ENCODE data around the gene P4HB.

Gene P4HB

DNA sequence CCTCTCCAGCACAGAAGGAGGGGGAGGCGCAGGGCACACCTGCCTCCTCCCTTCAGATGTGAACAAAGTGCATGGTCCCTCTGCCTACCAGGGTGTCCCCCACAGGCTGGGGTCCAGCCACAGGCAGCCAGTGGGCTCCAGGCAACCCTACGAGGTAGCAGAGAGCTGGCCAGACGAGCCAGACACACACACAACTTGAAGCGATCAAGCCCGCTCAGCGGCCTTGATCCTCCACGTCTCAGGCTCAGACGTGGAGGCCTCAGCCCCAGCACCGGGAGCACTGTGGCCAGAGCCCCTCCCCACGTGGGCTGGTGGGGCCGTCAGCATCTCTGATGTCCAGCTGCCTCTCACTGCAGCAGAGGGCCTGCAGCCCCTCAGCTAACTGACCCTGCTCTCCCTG is 35.7 kb downstream of the P4HB start:
- no peak for DNase-seq

DNA sequence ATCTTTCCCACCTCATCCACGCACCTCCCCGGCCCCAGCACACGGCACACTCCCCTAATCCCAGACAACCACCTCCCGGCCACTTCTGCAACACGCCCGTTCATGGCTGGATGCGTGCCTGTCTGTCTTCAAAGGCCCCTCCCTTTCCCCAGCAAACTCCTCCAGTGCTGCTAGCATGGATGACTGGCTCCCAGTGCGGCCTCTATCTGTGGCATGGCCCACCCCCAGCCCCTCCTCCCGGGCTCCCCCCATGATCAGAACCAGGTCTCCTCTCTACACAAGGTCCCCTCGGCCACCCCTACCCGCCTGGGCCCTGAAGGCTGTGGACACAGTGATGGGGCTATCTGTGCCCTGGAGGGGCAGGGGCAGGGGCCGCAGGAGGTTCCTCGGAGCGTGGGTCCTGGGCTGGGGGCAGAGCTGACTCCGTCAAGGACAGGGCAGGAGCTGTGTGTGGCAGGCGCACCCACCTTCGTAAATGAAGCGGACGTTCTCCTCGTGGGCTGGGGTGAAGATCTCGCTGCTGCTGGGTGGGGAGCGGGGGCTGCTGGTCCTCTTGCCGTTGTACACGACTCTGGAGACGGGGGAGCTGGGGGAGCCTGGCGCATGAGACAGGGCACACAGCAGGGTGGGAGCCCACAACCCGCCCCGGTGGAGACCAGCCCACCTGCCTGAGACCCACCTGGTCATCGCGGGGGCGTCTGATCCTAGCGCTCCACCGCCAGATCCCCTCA is 36.4 kb downstream of the P4HB start:
- no peak for DNase-seq

DNA sequence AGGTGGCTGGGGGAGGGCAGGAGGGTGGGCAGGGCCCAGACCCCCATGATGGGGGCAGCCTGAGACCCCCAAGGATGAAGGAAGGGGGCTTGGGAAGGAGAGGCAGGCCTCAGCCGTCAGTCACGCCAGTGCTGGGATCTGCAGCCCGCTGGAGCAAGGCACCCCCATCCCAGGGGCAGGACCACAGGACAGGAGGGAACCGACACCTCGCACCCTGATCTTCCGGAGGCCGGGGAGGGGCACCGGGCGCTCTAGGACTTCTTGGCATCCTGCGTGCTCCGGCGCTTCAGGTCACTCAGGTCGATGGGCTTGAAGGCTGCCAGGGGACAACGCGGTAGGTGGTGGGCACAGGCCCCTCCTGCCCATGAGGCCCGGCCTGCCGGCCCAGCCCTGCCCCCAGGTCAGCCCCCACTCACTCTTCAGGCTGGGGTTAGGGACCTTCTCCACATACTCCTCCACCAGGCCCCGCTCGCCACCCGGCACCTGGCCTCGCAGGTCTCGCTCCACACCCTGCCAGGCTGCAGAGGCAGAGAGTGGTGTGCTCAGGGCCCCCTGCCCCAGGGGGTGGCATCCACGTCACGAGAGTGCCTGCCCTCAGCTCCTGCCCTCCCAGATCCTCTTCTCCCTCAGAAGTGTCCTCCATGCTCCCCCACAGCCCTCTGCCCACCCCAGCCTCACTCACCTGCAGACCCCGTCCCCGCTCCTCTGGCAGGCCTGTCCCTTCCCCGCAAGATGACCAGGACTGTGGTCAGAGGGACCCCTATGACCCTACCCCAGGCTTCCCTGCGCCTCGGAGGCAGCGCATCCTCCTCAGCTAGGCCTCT is 37.1 kb downstream of the P4HB start:
- DNase-seq: no peak

DNA sequence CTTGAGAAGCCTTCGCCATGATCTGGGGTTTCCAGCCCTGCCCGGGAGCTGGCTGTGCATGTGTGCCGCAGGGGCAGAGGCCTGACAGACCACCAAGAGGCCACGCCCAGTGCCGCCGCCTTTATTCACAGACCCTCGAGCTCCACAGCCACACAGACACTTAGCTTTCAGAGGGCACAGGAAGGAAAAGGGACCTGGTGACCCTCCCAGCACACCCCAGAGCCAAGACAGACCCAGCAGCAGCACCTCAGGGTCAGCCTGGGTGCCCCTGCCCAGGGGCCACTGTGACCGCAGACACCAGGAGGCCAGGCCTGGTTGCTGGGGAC is 38.1 kb downstream of the P4HB start:
- DNase-seq: no peak

DNA sequence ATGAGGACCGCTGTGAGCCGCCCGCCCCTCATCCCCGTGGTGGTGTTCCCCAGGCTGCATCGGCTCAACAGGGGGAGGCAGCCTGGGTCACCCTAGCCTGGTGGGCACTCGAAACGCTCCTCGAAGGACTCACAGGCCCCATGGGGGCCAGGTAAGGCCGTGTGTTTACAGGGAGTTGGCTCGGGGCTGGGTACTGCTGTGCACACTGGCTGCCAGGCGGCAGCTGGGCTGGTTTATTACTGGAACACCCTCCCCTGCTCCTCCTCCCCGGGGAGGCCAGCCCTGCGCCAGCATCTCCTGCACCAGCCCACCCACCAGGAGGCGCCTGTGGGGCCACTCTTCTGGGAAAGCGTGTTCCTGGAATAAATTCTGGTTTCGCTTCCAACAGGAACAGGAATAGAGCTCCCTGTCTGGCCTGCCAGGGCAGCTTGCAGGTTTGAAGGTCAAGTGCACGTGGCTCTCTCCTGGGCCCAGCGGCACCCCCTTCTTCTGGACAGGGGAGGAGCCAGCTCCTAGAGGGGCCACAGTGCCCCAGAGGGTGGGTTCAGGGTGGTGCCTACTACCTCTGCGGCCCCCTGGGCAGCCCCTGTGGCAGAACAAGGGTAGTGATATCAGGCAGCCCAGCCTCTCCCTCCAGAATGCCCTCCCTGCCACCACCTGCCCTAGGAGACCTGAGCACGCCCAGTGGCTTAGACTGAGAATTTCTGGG is 38.6 kb downstream of the P4HB start:
- DNase-seq: no peak

DNA sequence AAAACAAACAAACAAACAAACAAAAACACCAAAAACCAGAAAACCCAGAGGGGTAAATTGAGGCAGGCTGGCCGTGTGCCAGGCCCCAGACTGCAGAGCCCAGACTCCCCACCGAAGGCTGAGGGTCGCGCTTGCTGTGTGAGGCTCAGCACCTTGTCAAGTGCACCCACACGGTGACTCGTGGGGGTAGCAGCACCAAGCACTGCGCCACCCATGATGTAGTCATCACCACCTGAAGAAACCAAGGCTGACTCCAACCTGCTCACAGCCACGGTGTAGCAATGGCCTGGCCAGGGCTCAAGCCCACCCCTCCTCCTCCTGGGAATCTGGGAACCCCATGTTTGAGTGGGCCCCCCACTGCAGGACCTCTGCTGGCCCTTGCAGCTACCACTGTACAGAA is 39.2 kb downstream of the P4HB start:
- no peak for DNase-seq

DNA sequence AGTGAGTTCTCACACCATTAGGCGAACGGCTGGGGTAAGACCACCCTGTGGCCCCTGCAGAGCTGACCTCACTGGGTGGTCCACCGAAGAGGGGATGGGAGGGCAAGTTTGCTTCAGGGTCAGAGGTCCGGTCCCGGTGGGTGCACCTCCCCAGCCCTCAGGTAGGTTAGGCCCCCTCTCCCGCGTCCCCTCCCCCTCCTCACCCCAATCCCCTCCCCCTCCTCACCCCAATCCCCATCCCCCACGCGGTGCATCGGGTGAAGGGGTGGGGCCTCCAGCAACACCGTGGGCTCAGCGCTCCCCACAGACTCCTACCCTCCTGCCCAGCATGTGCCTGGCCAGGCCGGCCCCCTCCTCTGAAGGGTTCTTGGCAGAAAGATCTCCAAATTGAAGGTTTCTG is 40.6 kb downstream of the P4HB start:
- no peak for DNase-seq

DNA sequence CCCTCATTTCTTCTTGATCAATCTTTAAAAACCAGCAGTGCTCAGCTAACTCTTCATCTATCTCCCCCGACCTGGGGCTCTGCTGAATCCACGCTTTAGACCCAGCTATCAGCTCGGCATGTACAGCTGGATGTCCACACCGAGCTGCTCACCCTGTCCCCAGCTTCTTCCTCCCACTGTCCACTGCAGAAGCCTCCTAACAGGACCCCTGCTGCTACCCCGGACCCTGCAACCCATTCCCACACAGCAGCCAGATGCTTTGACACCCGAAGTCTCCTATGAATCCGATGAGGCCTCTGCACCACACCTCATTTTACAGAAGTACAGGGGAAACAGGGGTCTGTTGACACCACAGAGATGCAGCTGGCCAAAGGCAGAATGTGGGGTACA is 42.6 kb downstream of the P4HB start:
- DNase-seq: no peak

DNA sequence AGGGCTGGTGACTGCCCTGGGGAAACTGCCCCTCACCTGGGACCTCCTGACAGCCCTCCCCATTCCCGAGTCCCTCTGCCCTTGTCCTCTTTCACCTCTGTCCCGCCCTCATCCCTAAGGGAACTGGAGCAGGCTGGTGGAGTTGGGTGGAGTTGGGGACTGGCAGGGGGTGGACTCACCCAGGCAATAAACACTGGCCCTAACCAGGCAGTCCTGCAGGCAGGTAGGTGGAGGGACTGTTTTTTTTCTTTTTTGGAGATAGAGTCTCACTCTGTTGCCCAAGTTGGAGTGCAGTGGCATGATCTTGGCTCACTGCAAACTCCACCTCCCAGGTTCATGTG is 44.7 kb downstream of the P4HB start:
- no peak for DNase-seq

DNA sequence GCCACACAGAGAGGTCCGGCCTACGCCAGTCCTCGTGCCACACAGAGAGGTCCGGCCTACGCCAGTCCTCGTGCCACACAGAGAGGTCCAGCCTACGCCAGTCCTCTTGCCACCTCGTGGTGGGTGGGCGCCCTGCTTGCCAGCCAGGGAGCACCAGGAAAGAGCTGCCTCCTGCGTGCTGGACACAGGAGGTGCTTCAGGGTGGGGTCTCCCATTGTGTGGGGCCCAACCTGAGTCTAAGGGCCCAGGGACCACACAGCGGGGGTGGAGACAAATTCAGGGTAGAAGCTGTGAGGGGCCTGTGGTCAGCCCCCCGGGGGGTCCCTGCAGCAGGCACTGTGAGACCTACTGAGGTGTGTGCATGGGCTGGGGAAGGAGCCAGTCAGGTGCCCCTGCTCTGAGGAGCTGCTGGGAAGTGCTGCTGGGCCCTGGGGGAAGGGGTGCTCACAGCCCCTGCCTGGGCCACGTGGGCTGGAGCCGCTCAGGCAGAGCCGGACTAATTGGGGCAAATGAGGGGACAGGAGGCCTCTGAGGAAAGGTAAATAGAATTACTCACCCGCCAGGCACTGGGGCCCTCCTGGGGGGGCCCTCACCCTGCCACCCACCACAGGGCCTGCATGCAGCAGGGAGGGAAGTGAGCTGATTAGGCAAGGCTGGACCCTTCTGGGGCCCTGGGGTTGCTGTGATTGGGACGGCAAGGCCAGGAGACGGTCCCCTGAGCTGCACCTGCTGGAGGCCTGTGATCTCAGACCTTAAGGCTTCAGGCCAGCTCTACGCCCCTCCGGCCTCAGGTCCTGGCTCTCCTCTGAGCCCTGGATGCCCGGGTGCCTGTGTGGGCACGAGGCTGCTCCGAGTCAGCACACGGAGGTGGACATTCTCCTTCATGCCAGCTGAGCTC is 45.3 kb downstream of the P4HB start:
- DNase-seq: no peak

DNA sequence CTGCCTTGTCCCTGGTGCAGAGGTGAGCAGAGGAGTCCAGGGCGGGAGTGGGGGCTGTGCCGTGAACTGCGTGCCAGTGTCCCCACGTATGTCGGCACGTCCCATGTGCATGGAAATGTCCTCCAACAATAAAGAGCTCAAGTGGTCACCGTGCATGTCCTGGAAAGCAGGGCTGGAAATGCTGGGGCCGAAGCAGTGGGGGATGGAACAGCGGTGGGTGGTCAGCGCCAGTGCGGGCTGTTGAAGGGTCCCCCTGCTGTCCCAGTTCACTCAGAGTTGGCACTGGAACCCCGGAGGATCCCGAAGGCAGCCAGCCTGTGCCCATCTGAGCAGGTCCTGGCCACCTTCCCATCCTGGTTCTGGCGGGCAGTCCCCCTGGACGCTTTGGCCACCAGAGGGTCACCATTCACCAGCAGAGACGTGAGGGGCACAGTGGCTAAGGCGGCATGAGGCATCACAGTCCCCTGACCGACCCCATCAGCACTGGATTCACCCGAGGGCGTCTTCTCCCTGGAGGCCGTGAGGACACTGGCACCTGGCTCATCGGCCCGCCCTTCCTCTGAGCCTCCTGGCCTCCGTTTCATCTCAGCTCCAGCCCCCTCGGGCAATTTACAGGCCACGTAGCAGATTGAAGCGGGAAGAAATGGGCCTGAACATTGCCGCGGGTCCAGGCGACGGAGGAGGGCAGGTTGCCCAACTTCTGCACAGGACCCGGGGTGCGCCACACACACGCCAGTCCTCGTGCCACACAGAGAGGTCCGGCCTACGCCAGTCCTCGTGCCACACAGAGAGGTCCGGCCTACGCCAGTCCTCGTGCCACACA is 46.3 kb downstream of the P4HB start:
- DNase-seq: no peak

DNA sequence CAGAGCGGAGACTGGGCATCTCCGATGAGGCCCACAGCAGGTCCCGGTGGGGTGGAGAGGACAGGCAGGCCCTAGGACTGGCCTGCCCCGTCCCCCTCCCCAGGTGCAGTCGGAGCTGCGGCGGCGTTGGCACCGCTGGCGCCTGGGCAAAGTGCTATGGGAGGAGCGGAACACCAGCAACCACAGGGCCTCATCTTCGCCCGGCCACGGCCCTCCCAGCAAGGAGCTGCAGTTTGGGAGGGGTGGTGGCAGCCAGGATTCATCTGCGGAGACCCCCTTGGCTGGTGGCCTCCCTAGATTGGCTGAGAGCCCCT is 47.0 kb downstream of the P4HB start:
- DNase-seq: no peak

DNA sequence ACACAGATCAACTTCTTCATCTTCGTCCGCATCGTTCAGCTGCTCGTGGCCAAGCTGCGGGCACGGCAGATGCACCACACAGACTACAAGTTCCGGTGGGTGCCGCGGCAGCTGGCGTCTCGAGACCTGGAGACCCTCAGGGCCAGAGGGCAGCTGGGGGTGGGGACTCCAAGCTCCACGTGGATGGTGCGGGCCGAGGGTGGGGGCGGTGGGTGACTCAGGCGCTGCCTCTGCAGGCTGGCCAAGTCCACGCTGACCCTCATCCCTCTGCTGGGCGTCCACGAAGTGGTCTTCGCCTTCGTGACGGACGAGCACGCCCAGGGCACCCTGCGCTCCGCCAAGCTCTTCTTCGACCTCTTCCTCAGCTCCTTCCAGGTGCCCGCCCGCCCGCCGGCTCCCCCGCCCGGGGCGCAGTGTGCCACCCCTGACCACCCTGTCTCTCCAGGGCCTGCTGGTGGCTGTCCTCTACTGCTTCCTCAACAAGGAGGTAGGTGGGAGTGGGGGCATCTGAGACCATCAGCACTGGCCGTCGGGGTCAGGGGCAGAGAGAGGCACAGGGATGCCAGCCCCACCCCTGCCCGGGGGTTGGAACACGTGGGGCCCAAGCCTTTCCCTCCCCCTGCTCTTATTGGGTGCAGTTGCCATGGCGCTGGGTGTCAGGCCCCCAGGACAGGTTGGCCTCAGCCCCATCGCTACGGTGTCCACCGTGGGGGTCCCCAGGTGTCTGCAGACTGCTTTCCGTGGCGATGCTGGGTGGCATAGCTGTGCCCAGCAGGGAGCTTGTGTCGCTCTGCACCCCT is 47.6 kb downstream of the P4HB start:
- no peak for DNase-seq

DNA sequence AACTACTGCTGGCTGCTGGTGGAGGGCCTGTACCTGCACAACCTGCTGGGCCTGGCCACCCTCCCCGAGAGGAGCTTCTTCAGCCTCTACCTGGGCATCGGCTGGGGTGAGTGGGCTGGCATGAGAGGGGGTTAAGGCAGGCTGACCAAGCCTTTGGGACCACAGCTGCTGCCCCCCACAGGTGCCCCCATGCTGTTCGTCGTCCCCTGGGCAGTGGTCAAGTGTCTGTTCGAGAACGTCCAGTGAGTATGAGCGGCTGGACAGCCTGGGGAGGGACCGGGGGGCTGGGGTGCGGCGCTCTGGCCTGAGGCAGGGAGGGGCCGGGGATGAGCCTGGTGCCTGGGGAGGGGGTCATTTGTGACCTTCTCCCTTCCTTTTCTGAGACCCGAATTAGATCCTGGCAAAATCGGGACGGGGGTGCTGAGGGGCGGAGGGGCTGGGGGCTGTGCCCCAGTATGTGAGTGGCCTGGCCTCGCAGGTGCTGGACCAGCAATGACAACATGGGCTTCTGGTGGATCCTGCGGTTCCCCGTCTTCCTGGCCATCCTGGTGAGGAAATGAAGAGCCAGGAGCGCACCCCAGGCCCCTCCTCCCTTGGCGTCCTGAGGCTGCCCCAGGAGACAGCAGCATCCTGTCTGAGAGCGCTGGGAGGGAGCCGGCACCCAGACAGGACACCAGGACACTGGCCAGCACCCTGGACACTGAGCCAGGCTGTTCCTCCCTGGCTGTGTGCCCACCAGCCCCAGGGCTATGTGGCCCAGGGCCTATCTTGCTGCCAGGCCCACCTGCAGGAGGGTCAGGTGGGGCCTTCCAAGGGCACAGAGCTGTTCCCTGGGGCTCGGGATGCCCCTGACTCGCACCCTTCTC is 48.4 kb downstream of the P4HB start:
- DNase-seq: no peak

DNA sequence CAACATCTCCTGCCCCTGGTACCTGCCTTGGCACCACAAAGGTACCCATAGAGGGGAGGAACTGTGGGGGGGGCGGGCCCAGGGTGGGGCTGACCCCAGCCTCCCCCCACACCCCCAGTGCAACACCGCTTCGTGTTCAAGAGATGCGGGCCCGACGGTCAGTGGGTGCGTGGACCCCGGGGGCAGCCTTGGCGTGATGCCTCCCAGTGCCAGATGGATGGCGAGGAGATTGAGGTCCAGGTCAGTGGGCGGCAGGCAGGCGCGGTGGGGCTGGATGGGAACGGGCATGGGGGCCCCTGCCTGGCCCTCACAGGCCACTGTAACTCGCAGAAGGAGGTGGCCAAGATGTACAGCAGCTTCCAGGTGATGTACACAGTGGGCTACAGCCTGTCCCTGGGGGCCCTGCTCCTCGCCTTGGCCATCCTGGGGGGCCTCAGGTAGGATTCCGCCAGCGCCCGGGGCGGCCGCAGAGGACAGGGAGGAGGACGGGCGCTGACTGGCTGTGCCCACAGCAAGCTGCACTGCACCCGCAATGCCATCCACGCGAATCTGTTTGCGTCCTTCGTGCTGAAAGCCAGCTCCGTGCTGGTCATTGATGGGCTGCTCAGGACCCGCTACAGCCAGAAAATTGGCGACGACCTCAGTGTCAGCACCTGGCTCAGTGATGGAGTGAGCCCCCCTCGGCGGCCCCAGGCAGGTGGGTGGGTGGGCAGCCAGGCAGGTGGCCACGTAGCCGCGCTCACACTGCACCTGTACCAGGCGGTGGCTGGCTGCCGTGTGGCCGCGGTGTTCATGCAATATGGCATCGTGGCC is 49.2 kb downstream of the P4HB start:
- no peak for DNase-seq

DNA sequence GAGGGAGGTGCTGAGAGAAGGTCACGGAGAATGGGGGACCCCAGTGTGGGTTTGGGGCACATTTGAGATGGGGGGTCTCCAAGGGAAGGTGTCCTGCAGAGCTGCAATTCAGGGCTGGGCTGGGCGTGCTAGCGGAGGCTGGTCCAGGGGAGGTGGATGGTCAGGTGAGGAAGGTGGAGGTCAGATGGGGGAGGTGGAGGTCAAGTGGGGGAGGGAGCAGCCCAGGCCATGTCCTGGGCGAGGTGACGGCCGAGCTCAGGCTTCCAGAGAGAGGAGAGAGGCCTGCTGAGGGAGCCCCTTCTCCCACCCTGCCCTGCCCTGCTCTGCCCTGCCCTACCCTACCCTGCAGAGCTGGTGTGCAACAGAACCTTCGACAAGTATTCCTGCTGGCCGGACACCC is 49.9 kb downstream of the P4HB start:
- DNase-seq: no peak

DNA sequence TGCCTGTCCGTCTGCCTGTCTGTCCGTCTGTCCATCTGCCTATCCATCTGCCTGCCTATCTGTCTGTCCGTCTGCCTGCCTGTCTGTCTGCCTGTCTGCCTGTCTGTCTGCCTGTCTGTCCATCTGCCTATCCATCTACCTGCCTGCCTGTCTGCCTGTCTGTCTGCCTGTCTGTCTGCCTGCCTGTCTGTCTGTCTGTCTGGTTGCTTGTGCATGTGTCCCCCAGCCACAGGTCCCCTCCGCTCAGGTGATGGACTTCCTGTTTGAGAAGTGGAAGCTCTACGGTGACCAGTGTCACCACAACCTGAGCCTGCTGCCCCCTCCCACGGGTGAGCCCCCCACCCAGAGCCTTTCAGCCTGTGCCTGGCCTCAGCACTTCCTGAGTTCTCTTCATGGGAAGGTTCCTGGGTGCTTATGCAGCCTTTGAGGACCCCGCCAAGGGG is 50.8 kb downstream of the P4HB start:
- no peak for DNase-seq

DNA sequence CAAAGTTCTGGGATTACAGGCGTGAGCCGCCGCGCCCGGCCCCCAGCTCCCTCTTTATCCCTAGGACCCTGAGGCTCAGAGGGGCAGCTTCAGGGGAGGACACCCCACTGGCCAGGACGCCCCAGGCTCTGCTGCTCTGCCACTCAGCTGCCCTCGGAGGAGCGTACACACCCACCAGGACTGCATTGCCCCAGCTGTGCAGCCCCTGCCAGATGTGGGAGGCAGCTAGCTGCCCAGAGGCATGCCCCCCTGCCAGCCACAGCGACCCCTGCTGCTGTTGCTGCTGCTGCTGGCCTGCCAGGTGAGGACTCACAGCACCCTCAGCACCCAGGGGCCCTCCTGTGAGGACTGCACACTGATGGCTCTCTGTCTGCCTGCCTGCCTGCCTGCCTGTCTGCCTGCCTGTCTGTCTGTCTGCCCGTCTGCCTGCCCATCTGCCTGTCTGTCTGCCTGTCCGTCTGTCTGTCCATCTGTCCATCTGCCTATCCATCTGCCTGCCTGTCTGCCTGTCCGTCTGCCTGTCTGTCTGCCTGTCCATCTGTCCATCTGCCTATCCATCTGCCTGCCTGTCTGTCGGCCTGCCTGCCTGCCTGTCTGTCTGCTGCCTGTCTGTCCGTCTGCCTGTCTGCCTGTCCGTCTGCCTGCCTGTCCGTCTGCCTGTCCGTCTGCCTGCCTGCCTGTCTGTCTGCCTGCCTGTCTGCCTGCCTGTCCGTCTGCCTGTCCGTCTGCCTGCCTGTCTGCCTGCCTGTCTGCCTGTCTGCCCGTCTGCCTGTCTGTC is 51.4 kb downstream of the P4HB start:
- no peak for DNase-seq

DNA sequence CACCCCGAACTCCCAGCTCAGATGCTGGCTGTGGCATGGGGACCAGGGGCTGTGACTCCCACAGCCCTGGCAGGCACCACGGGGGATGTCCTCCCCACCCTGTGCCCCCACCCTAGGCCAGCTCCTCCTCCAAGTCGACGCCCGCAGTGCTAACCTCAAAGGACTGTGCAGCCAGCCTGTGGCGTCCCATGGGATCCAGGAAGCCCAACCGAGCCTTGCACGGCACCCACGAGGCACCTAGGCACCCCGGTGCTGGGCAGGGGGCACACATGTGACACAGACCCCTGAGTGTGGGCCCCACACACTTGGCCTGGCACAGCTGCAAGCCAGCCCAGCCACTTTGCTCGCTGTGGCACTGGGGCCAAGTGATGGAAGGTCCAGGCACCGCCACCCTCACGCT is 52.5 kb downstream of the P4HB start:
- DNase-seq: no peak
